Testis (tissue), 3 donors: ENCODE data around the gene RPL22. TPM values are rescaled to one million over a fixed set of nuclear protein-coding genes. Genes with fewer than 3 reads are reported as not detected.

ENCODE experiments used
- DNase-seq: peaks from one replicate; pipeline ENCODE4 v3.0.0-alpha.2; 2019
- H3K27ac ChIP-seq, 2 donors: fragments of 200-600 bp; sonication (generic); one replicate each; pipeline ENCODE4 v1.5.1; 2019
- H3K27me3 ChIP-seq: fragments of 200-600 bp; sonication (generic); one replicate; pipeline ENCODE4 v1.5.1; 2019
- H3K36me3 ChIP-seq: fragments of 200-600 bp; sonication (generic); one replicate; pipeline ENCODE4 v1.5.1; 2017; ENCODE audit warnings: low read depth; ENCODE audit errors: missing control alignments
- H3K4me1 ChIP-seq: fragments of 200-600 bp; sonication (generic); one replicate; pipeline ENCODE4 v1.5.1; 2019
- H3K4me3 ChIP-seq, 2 donors: fragments of 200-600 bp; sonication (generic); one replicate each; pipeline ENCODE4 v1.5.1; 2017 to 2019
- H3K9me3 ChIP-seq: fragments of 200-600 bp; sonication (generic); one replicate; pipeline ENCODE4 v1.5.1; 2017
- CTCF ChIP-seq, 3 experiments: fragments of 450-650 bp in 2 of 3; fragments of 200-600 bp in 1 of 3; sonication (generic) in 1 of 3; IDR thresholded peaks; one replicate each; pipeline ENCODE4 v1.5.1; 2016 to 2019; ENCODE audit warnings: antibody characterized with exemption in 3 of 3, mild to moderate bottlenecking in 2 of 3, moderate library complexity in 1 of 3
- POLR2A ChIP-seq: fragments of 450-650 bp; IDR thresholded peaks from one replicate; pipeline ENCODE4 v1.6.1; 2017; ENCODE audit warnings: antibody characterized with exemption, mild to moderate bottlenecking, moderate library complexity
- whole genome bisulfite sequencing, 2 donors: methylation state at CpG; one replicate each; pipeline ENCODE4 v1.1.5; 2018; 5-methylcytosine and 5-hydroxymethylcytosine counted together
- intact Hi-C: fragments of 100-400 bp; cut with DNase I; formaldehyde crosslinking; loops from one replicate; pipeline ENCODE4 v1.15.1; 2023; ENCODE audit warnings: low total_unique reads
- polyA plus RNA-seq: library from polyadenylated mRNA; stranded (reverse); fragments of 350-450 nt; fragmentation: Illumina TruSeq; extraction: RNeasy Lipid Tissue Mini Kit (QIAGEN cat#74804); gene quantifications from one replicate; pipeline ENCODE4 v1.2.3, GENCODE V29; 2014; ENCODE audit warnings: low read depth, low replicate concordance; ENCODE audit not compliant: insufficient read depth
- total RNA-seq, 2 donors: library from RNA; depleted of rRNA; stranded (reverse); fragments of >200 nt; gene quantifications; one replicate each; pipeline ENCODE4 v1.2.3, GENCODE V29; 2016

RPL22 gene
- total and polyA plus RNA-seq, 3 donors from 2014 or later = 95.1 to 319 (median 99.9) TPM

GRCh38 chr1:6152882-6153281 is 46.5 kb downstream of the RPL22 start:
- intact Hi-C loops = no loop called here
- DNase-seq = no peak
- no peak for TF ChIP-seq POLR2A
- TF ChIP-seq CTCF (IDR thresholded peaks at IDR 0.05) = no peak
- no peaks in the 10 kb centered on the region for H3K4me1 ChIP-seq
- no peaks in the 10 kb centered on the region for H3K9me3 ChIP-seq
- WGBS, 2 donors = 88 to 91% methylated on average over 6 to 7 of the region's 7 CpGs
- H3K36me3 ChIP-seq = no peaks in the 10 kb centered on the region
- H3K27ac ChIP-seq = no peak overlapping the region
- no peak overlapping the region for H3K4me3 ChIP-seq
- no peaks in the 10 kb centered on the region for H3K27me3 ChIP-seq

GRCh38 chr1:6152181-6152580 is 47.2 kb downstream of the RPL22 start:
- WGBS, 2 donors = 89 to 90% methylated on average over 11 of the region's 11 CpGs
- Histone ChIP-seq H3K27ac (no peak overlapping the region), H3K27me3 (no peaks in the 10 kb centered on the region), H3K9me3 (no peaks in the 10 kb centered on the region), H3K4me1 (no peaks in the 10 kb centered on the region), H3K36me3 (no peaks in the 10 kb centered on the region), H3K4me3 (no peak overlapping the region)
- intact Hi-C loops = no loop called here
- no peak for DNase-seq
- TF ChIP-seq CTCF (IDR thresholded peaks at IDR 0.05) = no peak
- no peak for TF ChIP-seq POLR2A

DNA sequence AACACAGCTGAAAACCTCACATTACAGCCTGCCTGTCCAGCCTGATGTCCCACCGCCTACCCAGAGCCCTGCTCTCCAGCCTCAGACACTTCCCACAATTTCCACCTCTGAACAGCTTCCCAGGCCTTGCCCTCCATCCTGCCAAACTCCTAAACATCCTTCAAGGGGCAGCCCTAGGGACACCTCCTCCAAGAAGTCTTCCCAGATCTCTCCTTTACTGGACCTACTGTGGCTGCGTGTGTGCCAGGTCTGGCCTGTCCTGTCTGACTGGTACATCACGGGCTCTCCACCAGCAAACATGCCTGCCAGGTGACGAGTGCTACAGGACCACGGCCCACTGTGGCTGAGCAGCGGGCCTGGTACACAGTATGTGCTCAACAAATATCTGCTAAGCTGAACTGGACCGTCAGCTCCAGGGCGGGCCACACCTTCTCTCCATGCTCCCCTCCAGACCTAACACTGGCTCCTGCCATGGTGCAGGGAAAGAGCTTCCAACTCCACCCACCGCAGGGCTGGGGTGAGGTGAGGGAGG is 48.0 kb downstream of the RPL22 start:
- WGBS, 2 donors = 80 to 93% methylated on average over 4 to 9 of the region's 9 CpGs
- H3K4me3 ChIP-seq = no peak overlapping the region
- TF ChIP-seq POLR2A (no peak), CTCF (IDR thresholded peaks at IDR 0.05) (no peak)
- DNase-seq = no peak
- H3K27me3 ChIP-seq = no peaks in the 10 kb centered on the region
- H3K27ac ChIP-seq = no peak overlapping the region
- H3K4me1 ChIP-seq = no peaks in the 10 kb centered on the region
- H3K9me3 ChIP-seq = no peaks in the 10 kb centered on the region
- no peaks in the 10 kb centered on the region for H3K36me3 ChIP-seq
- intact Hi-C loops = no loop called here

DNA sequence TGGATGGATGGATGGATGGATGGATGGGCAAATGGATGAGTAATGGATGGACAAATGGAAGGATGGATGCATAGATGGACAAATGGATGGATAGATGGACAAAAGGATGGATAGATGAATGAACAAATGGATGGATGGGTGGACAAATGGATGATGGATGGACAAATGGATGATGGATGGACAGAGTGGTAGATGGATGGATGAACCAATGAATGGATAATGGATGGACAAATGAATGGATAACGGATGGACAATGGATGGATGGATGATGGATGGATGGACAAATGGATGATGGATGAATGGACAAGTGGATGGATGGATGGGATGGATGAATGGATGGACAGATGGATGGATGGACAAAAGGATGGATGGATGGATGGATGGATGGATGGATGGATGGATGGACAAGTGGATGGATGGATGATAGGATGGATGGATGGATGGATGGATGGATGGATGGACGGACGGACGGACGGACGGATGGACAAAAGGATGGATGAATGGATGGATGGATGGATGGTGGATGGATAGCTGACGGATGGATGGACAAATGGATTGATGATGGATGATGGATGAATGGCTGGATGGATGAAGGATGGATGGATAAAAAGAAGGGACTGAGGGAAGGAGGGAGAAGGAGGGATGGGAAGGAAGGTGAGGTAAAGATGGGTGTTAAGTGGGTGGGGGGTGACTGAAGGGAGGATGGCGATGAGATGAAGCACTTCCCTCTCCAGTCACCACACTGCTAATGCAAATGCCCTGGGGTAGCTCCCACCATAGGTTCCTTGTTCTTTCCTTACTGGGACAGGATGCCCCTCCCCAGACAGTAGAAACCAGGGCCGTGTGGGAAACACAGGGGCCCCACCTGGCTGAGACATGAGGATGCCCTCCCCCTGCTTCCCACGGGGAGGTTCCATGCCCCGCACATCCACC is 49.1 kb downstream of the RPL22 start:
- DNase-seq = no peak
- 70 to 86% methylated on average over 9 to 11 of the region's 11 CpGs for WGBS, 2 donors
- no peaks in the 10 kb centered on the region for H3K27me3 ChIP-seq
- TF ChIP-seq POLR2A (no peak), CTCF (IDR thresholded peaks at IDR 0.05) (no peak)
- no peak overlapping the region for H3K27ac ChIP-seq
- H3K9me3 ChIP-seq = no peaks in the 10 kb centered on the region
- intact Hi-C loops = no loop called here
- no peaks in the 10 kb centered on the region for H3K4me1 ChIP-seq
- H3K36me3 ChIP-seq = no peaks in the 10 kb centered on the region
- H3K4me3 ChIP-seq = no peak overlapping the region
